Activated CD4-positive, alpha-beta T cell treated with anti-CD3 and anti-CD28 coated beads, Interleukin-2, amount 50 U/mL, for 1 hour (primary cell): ENCODE measurements around the gene EGFL7.
"Not testable (repeated sequence)": the region's sequence is repeated elsewhere in the genome, so short reads cannot be mapped to it uniquely, and the experiment has no call there.

Source experiments
- DNase-seq: peaks from one replicate; pipeline ENCODE4 v3.0.0-alpha.2; 2020

Gene EGFL7

DNA sequence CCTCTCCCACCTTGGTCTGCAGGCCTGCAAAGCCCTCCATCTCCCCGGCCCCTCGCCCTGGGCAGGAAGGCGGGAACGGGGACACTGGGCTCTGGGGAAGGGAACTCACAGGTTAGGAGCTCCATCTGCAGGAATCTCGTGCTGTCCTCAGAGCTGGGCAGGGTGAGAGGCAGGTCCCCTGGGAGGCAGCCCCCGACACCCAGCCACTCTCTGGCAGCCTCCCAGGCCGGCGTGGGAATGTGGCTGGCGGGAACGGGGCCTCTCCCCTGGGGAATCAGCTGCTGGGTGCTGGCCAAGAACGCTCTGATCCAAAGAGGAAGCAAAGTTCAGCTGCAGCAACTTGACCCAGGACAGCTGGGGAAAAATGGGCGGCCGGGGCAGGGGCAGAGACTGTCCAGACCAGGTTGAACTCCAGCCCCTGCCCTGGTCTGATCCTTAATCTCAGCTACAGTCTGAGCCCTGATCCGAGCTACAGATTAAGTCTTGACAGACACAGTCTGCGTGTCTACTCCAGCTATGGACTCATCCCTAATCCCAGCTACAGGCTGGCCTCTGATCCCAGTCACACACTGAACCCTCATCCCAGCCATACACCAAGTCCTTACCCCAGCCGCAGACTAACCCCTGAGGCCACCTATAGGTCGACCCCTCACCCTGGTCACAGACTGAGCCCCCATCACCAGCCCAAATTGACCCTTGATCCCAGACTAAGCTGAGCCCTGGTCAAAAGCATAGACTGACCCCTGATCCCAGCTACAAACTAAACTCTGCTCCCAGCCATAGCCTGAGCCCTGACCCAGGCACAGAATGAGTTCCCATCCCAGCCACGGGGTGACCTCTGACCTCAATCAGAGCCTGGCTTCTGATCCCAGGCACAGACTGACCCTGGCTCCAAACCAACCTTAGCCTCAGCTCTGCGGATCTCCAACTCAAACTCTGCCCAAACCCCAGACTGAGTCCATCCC lies 37.3 kb upstream of the EGFL7 start:
- DNase-seq, result no peak

DNA sequence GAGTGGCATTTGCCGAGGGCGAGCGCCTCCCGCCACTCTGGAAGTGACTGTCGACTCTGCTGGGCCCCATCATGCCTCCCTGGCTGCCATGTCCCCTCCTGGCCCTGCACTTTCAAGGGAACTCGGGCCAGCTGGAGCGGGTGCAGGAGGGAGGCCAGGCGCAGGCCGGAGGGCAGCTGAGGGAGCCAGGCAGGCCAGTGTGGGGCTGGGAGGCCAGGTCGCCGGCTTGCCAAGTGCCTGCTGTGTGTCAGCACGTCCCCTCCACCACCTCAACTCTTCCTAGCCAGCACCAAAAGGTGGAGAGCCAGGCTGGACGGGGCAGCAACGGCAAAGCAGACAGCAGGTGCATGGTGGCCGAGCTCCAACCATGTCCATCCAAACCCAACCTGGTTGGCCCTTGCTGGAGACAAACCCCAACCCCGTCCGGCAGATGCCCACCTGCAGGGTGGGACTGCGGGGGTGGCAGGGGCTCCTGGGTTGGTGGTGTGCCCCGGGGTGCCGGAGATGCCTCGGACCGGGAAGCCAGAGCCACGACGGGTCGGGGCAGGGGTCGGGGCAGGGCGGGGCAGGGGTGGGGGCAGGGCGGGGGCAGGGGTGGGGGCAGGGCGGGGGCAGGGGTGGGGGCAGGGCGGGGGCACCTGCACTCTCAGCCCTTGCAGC lies 36.5 kb upstream of the EGFL7 start:
- DNase-seq, result no peak

DNA sequence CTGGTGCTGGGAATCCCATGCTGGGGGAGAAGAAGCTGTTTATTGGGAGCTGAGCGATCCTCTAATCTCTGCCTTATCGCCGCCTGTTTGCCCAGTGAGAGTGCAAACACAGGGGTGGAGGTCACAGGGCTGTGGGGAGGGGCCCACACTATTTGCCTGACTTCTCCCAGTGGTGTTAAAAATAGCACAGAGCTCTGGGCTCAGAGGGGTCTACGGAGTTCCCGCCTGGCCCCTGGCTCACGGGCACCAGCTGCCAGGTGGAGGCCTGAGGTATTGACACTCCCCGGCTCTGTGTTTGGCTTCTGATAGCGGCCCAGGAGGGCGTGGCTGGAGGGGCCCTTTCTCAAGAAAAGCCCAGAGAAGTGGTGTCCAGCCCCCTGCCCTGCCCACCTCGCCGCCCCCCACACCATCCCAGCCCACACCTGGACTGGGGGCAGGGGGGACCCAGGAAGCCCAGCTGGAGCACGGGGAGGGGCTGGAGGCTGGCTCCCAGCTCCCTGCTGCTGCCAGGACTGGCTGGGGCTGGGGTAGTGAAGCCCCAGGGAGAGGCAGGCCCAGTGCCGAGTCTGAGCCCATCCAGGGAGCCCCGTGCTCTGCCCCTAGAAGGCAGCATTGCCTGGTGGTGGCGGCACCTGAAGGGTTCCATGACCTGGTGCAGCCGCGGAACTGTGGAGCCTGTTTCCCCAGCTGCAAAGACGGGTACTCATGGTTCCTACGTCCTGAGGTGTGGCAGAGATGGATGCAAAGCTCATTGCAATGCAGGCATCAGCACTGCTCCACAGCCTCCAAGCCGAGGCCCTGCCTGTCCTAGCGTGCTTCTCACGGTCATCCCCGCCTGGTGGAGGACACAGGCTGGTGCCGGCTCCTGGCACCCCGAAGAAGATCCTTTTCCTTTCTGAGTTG lies 35.7 kb upstream of the EGFL7 start:
- no peak for DNase-seq

DNA sequence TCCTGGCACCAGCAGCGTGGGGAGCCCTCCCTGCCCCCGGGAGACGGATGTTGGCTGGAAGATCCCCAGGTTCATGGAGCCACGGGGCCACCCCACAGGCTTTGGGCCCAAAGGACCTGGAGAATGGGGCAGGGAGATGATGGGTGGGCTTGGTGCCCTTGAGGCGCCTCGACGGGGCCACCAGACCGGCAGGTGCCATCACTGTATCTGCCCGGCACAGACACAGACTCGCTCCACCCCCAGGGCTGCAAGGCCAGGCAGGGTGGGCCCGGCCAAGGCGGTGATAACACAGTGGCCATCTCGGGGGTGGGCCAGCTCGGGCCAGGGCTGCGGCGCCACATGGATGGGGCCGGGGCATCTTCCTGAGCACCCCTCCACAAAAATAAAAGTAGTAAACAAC lies 35.0 kb upstream of the EGFL7 start:
- no peak for DNase-seq

DNA sequence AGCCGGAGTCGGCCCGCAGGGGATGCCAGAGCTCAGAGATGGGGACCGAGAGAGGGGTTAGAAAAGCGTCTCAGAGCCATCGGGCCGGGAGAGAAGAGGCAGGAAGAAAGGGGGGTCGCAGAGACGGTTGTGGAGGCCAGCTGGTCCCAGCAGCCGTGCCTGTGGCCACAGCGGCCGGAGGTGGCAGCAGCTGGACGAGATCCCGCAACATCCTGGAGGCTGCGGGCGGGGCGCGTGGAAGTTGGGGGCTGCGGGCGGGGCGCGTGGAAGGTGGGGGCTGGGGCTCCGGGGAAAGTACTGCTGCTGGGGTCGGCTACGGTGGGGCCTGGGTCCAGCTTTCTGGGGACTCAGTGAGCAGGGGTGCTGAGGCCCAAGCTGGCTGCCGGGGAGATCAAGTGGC lies 34.4 kb upstream of the EGFL7 start:
- DNase-seq, result no peak

- no peak for DNase-seq
Measured at GRCh38 chr9:136629001-136629878, 33.5 kb upstream of the EGFL7 start.

DNA sequence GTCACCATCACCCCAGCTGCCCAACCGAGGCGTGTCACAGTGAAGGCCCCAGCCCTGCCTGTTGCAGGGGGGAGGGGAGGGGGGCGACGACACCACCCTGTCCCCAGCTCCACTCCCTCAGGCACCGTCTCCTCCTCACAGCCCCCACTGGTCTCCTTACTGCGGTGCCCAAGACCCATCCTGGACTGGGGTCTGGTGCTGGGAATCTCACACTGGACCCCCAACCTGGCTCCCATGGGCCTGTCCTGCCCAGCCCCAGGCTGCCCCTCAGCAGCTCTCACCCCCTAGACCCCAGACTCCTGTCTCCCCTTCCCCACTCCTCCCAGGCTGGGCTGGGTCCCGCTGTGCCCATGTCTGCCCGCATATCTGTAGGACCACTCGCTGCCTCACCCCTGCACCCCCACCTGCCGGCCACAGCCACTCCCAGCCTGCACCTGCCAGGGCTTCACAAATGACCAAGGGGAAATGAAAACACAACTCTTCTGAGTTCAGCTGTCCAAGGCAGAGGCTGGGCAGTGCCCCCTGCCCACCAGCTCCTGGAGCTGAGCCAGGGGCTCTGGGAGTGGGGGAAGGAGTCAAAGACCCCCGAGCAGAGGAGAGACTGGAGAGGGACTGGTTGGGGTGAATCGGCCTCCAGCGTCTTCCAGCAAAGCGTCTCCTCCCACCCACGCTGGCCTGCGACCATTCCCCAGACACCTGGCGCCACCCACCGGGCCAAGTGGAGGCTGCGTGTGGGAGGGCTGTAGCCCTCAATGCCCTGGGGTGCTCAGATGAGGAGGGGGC lies 32.6 kb upstream of the EGFL7 start:
- peak; percentile 62 for DNase-seq

DNA sequence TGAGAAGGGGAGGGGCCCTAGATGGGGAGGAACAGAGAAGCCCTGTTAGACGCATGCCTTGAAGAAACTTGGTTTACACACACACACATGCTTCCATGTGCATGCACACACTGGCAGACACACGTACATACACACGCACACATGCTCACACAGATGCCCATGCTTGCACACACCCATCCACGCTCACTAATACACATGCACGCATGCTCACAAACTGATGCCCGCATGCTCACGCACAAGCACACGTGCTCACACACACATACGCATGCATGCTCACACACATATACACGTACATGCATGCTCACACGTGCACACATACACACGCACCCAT lies 32.1 kb upstream of the EGFL7 start:
- DNase-seq, result no peak

GRCh38 chr9:136631038-136632000 lies 31.4 kb upstream of the EGFL7 start:
- peak; percentile 83 for DNase-seq

GRCh38 chr9:136632072-136632471 lies 30.6 kb upstream of the EGFL7 start:
- DNase-seq, result not testable (repeated sequence)

GRCh38 chr9:136632491-136633106 lies 30.1 kb upstream of the EGFL7 start:
- DNase-seq, result not testable (repeated sequence)

GRCh38 chr9:136634904-136635303 lies 27.8 kb upstream of the EGFL7 start:
- no peak for DNase-seq

DNA sequence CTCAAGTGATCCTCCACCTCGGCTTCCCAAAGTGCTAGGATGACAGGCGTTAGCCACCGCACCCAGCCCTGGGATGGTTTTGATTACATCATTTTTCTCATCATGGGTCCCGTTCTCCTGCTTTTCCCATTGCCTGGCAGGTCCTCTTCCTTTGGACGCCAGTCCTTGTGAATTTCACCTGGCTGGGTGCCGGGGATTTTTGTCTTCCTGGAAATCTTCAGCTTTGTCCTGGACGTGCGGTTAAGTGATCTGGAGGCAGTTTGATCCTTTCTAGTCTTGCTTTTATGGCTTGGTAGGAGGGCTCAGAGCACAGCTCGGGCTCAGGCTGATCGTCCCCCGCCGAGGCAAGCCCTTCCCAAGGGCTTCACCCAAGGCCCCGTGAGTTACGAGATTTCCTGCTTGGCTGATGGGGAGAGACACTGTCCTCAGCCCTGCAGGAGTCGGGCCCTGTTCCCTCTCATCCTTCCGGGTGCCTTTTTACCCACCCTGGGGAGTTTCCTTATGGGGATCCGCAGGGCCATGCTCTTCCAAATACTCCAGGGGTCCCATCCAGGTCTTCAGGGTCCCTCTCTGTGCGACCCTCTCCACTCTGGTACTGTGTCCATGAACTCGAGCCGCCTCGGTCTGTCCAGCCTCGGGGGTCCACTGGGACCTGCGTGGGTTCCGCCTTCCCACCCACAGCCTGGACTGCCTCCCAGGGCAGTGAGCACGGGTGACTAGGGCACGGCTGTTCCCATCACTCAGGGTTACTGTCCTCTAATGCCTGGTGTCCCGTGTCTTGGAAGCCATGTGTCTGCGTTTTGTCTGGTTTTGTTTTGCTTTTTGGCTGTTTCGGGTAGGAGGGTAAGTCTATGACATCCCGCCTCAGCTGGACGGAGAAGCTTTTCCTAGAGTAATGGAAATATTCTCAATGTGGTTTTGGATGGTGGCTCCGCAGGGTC lies 22.3 kb upstream of the EGFL7 start:
- DNase-seq, result no peak

DNA sequence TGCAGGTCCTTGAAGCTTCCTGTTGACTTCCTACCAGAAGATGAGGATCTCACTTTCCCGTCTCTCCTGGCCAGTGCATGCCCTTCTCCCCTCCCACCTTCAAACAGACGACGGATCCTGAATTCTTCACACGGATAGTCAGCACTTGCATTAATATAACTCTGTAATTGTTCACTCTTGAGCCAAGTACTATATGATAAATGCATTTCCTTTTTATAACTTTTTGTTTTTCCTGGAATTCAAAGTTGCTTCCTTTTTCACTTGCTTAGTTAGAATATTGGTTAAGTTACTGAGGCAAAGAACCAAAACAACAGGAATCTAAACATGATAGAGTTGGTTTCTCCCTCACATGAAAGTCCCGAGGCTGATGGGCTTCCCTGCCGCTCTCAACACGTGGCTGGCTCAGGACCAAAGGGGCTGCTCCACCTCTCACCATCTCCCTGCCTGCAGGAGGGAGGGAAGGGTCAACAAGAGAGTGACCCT lies 20.2 kb upstream of the EGFL7 start:
- DNase-seq, result no peak

DNA sequence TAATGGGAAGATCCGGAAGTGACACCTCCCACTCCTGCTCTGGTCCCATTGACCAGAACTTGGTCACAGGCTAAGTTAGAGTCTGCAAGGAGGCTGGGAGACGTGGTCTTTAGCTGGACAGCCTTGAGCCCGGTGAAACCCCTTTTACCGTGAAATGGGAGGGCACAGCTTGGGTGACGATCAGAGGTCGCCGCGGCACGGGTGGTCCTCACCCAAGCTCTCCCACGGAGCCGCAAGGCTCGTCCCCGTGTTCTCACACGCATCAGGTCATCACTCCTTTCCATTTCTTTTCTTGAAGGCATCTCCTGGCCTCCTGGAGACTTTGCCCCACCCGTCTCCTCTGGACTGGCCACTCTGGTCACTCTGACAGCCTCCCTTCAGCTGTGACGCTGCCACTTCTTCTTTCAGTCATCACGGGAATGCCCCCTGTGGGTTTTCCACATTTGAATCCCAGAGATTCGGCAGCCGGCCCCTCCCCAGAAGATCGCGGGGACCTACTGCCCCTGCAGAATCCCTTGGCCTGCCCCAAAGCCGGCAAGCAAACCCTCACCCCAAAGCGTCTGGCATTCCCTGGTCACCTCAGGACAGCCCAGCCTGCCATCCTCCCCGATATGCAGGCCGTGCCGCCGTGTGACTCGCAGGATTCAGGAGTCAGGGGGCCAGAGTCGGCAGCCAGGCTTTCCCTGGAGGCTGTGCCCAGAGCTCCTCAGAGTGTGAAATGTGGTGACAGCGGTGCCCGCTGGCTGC lies 18.9 kb upstream of the EGFL7 start:
- DNase-seq, result no peak

DNA sequence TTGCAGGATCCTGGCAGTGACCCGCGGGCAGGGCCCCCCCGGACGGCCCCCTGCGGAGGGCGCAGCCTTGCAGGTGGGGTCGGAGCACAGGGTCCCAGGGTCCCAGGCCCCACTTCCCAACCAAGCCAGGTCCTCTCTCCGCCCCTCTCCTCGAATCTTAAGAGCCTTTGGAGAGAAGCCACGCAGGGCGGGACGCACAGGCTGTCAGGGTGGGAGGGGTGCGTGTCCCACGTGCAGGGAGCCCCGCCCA lies 18.4 kb upstream of the EGFL7 start:
- no peak for DNase-seq

DNA sequence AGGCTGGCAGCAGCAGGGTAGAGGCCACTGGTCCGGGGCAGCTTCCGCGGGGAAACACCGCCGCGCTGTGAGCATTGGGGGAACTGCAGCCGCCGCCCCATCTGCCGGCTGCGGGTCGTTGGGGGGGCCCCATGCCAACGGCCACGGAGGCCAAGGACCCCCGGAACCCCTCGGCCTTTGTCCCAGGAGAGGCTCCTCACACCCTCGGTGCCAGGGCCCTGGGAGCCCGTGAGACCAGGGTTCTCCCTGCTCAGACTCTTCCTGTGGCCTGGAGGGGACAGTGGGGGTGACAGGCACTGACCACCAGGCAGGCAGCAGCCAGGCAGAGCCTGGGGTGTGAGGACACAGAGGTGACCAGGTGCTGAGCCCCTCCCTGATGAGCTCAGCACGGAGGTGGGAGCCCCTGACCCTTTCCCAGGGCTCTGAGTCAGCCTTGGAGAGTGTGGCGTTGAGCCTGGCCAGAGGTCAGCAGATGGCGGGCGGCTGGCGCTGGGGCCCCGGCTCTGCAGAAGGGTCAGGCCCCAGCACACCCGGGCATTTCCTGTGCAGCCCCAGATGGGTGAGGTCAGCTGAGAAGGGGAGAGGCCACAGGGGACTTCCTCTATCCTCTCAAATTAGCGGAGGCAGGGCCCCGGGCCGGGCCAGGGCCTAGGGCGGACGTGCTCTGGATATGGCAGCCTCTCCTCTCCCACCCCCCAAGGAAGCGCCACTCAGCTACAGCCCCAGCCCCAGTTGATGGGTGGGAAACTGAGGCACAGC lies 17.9 kb upstream of the EGFL7 start:
- peak; percentile 72 for DNase-seq
